Measurements from ENCODE around the gene NAA80.
A peak's percentile ranks its signal among the peaks of the same experiment; 100 is the strongest.

The NAA80 gene

DNA sequence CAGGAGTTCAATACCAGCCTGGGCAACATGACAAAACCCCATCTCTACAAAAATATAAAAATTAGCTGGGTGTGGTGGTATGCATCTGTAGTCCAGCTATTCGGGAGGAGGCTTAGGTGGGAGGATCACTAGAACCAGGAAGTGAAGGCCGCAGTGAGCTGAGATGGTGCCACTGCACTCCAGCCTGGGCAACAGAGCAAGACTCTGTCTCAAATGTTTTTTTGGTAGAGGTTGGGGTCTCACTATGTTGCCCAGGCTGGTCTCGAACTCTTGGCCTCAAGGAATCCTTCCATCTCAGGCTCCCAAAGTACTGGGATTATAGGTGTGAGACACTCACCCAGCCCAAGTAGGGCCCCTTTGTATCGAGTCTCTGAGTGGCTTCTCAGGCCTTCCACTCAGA lies 5.1 kb downstream of the NAA80 start:
- DNase-seq (ENCODE audit: extremely low spot score), result no peak
- ChIA-PET CTCF (no interaction called here), POLR2A (interaction anchor here (2.5 kb wide), 1 partner anchor 43 kb away, joined by 12 read pairs; no protein-coding TSS in a partner anchor)
- no peak for TF ChIP-seq CTBP1 (IDR thresholded peaks at IDR 0.05; ENCODE audit: borderline replicate concordance)
- TF ChIP-seq SP1 (IDR thresholded peaks at IDR 0.05), result no peak
- TF ChIP-seq ARNT (IDR thresholded peaks at IDR 0.05), result no peak
- TF ChIP-seq SUZ12 (IDR thresholded peaks at IDR 0.05), result no peak
- TF ChIP-seq FOXK2 (IDR thresholded peaks at IDR 0.05), result no peak
- no peak for TF ChIP-seq LEF1 (IDR thresholded peaks at IDR 0.05; ENCODE audit: borderline replicate concordance)
- TF ChIP-seq HDGF (IDR thresholded peaks at IDR 0.05; ENCODE audit: borderline replicate concordance), result no peak
- TF ChIP-seq L3MBTL2 (conservative IDR thresholded peaks at IDR 0.05), result no peak
- TF ChIP-seq TARDBP (IDR thresholded peaks at IDR 0.05), result no peak
- TF ChIP-seq FOXA1 (IDR thresholded peaks at IDR 0.05), result no peak
- TF ChIP-seq ZNF384 (IDR thresholded peaks at IDR 0.05), result no peak
- no peak for TF ChIP-seq NFRKB (IDR thresholded peaks at IDR 0.05)
- TF ChIP-seq BHLHE40 (IDR thresholded peaks at IDR 0.05; ENCODE audit: borderline replicate concordance), result no peak
- no peak for TF ChIP-seq FOXM1 (IDR thresholded peaks at IDR 0.05; ENCODE audit: borderline replicate concordance)
- TF ChIP-seq, protein P1, sequence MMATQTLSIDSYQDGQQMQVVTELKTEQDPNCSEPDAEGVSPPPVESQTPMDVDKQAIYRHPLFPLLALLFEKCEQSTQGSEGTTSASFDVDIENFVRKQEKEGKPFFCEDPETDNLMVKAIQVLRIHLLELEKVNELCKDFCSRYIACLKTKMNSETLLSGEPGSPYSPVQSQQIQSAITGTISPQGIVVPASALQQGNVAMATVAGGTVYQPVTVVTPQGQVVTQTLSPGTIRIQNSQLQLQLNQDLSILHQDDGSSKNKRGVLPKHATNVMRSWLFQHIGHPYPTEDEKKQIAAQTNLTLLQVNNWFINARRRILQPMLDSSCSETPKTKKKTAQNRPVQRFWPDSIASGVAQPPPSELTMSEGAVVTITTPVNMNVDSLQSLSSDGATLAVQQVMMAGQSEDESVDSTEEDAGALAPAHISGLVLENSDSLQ (IDR thresholded peaks at IDR 0.05), result no peak
- TF ChIP-seq ELF4 (IDR thresholded peaks at IDR 0.05), result no peak

DNA sequence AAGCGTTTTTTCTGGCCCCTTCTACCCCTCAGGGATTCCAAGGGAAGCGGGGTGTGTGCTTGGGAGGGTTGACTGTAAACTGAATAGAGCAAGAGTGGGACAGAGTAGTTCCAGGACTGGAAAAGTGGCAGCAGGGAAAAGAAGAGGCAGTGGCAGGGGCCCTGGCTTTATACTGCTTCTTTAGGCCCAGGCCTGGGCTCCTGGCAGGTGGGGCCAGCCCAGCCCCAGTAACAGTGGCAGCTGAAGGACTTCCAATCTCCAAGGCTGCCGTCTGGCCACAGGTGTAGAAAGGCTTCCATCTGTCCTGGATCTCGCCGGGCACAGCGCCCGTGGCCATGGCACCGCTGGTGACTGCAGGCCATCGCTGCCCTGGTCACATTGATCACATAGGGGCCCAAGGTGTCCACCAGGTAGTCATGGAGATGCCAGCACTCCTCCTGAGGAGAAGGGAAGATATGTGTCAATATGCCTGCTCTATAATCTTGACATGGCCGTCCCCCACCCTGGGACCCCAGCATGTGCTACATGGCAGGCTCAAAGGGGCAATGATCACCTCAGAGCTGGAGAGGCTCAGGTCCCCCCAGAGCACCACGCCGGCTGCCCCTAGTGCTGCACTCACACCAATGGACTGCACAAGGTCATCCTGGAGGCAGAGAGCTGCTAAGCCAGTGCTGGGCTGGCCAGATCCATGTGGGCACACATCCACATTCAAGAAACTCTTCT lies 6.0 kb downstream of the NAA80 start:
- ChIA-PET POLR2A (interaction anchor here (0.6 to 2.5 kb wide), 11 partner anchors 11 to 276 kb away, joined by 3 to 28 read pairs (median 4); partner anchors contain the start of genes HEMK1 and TUSC2), CTCF (no interaction called here)
- TF ChIP-seq ARNT (IDR thresholded peaks at IDR 0.05) (no peak), FOXM1 (IDR thresholded peaks at IDR 0.05; ENCODE audit: borderline replicate concordance) (no peak), HDGF (IDR thresholded peaks at IDR 0.05; ENCODE audit: borderline replicate concordance) (no peak), SP1 (IDR thresholded peaks at IDR 0.05) (no peak), ELF4 (IDR thresholded peaks at IDR 0.05) (no peak), LEF1 (IDR thresholded peaks at IDR 0.05; ENCODE audit: borderline replicate concordance) (no peak), FOXA1 (IDR thresholded peaks at IDR 0.05) (no peak), TARDBP (IDR thresholded peaks at IDR 0.05) (no peak), FOXK2 (IDR thresholded peaks at IDR 0.05) (no peak)
- DNase-seq (ENCODE audit: extremely low spot score), result no peak

DNA sequence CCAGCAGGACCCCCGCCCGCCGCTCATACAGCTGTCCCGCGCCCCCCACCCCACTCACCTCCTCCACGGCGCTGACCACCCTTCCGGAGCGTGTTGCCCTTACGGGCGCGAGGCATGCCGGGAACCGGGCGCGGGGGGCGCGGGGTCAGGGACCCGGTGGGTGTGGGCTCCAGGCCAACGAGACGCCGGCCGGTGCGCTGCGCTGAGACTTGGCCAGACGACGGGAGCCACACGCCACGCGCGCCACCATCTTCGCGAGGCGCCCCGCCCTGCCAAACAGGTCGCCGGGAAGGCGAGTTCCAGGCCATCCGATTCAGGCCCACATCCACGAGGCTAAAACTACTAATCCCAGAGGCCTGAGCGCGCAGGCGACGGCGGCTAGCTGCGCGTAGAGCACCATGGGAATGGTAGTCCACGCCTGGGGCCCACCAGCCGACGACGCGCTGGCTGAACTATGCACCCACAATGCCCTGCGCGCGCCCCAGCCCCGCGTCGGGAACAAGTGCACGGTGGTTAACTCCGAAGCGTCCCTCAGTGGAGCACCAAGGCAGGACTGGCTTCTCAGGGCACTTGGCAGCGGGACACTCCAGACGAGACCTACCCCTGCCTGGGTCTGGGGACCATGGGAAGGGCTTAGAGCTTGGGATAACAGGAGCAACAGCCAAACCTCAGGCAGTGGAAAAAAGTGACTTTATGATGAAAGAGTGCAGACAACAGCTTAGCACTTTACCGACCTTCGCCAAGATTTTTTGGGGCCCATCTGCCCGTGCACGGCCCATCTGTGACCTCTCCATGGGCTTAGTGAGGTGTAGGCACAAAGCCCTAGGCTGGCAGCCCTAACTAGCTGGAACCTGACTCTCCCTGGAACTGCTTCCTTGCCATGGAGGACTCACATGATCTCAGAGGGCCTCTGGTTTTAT lies 6.8 kb downstream of the NAA80 start, which contains the start of gene IFRD2:
Gene IFRD2, minus strand, starts transcription at position 271 of the 920 bp plus-strand sequence. Its CDS starts 155 bp downstream, at position 116.
- ChIA-PET POLR2A (interaction anchor here (0.6 to 2.5 kb wide), 17 partner anchors 8 to 363 kb away, joined by 3 to 28 read pairs (median 4); partner anchors contain the start of genes HEMK1, MON1A and TUSC2), CTCF (no interaction called here)
- peak; percentile 93 for DNase-seq (ENCODE audit: extremely low spot score)
- TF ChIP-seq L3MBTL2 (conservative IDR thresholded peaks at IDR 0.05), result peak; percentile 76
- TF ChIP-seq LEF1 (IDR thresholded peaks at IDR 0.05; ENCODE audit: borderline replicate concordance), result no peak
- TF ChIP-seq HDGF (IDR thresholded peaks at IDR 0.05; ENCODE audit: borderline replicate concordance), result 0 out of 2 replicates have a peak, but pooled peaks have one; percentile 2
- TF ChIP-seq ELF4 (IDR thresholded peaks at IDR 0.05), result peak; percentile 98
- TF ChIP-seq FOXA1 (IDR thresholded peaks at IDR 0.05), result no peak
- no peak for TF ChIP-seq BHLHE40 (IDR thresholded peaks at IDR 0.05; ENCODE audit: borderline replicate concordance)
- no peak; the same call in 1 of the 2 replicates for TF ChIP-seq SUZ12 (IDR thresholded peaks at IDR 0.05)
- no peak for TF ChIP-seq ARNT (IDR thresholded peaks at IDR 0.05)
- no peak for TF ChIP-seq CTBP1 (IDR thresholded peaks at IDR 0.05; ENCODE audit: borderline replicate concordance)

DNA sequence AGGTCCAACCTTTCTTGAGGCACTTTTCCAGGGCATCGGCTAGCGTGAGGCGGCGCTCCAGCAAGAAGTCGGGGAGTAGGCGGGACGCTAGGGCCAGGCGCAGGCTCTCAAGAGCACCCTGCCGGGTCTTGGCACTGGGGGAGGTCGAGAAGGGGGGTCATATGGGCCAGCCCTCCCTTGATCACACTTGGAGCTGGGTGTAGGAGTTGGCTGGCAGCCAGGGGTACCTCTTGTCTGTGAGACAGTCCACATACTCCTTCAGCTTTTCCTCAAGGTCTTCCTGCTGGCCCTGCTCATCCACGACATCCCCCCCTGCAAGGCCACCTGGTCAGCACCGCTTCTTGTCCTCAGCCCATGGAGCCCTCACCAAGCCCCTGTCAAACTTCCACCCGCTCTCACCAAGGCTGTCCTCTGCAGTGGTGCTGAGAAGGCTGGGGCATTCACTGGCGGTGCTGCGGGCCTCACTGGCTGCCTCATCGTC lies 9.0 kb downstream of the NAA80 start:
- ChIA-PET CTCF (no interaction called here), POLR2A (interaction anchor here (1.4 to 1.6 kb wide), 2 partner anchors 11 to 26 kb away, joined by 3 to 4 read pairs; partner anchors contain the start of gene LSMEM2)
- TF ChIP-seq L3MBTL2 (conservative IDR thresholded peaks at IDR 0.05) (no peak), SP1 (IDR thresholded peaks at IDR 0.05) (no peak), HDGF (IDR thresholded peaks at IDR 0.05; ENCODE audit: borderline replicate concordance) (no peak), FOXK2 (IDR thresholded peaks at IDR 0.05) (no peak), ELF4 (IDR thresholded peaks at IDR 0.05) (no peak), LEF1 (IDR thresholded peaks at IDR 0.05; ENCODE audit: borderline replicate concordance) (no peak), CTBP1 (IDR thresholded peaks at IDR 0.05; ENCODE audit: borderline replicate concordance) (no peak), ARNT (IDR thresholded peaks at IDR 0.05) (no peak), ZNF384 (IDR thresholded peaks at IDR 0.05) (no peak), BHLHE40 (IDR thresholded peaks at IDR 0.05; ENCODE audit: borderline replicate concordance) (no peak), TARDBP (IDR thresholded peaks at IDR 0.05) (no peak), SUZ12 (IDR thresholded peaks at IDR 0.05) (no peak), FOXA1 (IDR thresholded peaks at IDR 0.05) (no peak), NFRKB (IDR thresholded peaks at IDR 0.05) (no peak)
- TF ChIP-seq, protein P1 (IDR thresholded peaks at IDR 0.05), result no peak
- DNase-seq (ENCODE audit: extremely low spot score), result no peak

DNA sequence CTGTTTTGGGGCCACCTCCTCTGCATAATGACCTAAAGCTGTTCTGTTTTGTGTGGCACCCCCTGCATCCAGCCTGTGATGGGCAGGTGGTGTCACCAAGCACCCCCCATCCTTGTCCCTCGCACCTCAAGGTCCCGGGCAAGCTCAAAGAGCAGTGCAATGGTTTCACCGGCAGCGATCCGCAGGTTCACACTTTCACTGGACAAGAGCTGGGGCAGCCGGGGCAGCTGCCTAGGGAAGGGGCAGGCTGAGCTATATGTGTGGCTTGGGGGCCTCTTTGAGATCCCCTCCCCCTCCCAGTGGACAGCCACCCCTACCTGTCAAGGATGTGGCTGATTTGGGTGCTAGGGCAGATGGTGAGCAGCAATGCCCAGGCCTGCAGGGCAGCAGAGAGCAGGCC lies 10.1 kb downstream of the NAA80 start:
- TF ChIP-seq SP1 (IDR thresholded peaks at IDR 0.05) (no peak), NFRKB (IDR thresholded peaks at IDR 0.05) (no peak), FOXA1 (IDR thresholded peaks at IDR 0.05) (no peak), ZNF384 (IDR thresholded peaks at IDR 0.05) (no peak), TARDBP (IDR thresholded peaks at IDR 0.05) (no peak), FOXK2 (IDR thresholded peaks at IDR 0.05) (no peak), FOXM1 (IDR thresholded peaks at IDR 0.05; ENCODE audit: borderline replicate concordance) (no peak), LEF1 (IDR thresholded peaks at IDR 0.05; ENCODE audit: borderline replicate concordance) (no peak), SUZ12 (IDR thresholded peaks at IDR 0.05) (no peak), BHLHE40 (IDR thresholded peaks at IDR 0.05; ENCODE audit: borderline replicate concordance) (no peak), HDGF (IDR thresholded peaks at IDR 0.05; ENCODE audit: borderline replicate concordance) (no peak), ARNT (IDR thresholded peaks at IDR 0.05) (no peak), ELF4 (IDR thresholded peaks at IDR 0.05) (no peak), L3MBTL2 (conservative IDR thresholded peaks at IDR 0.05) (no peak)
- TF ChIP-seq, protein P1 (IDR thresholded peaks at IDR 0.05), result no peak
- no peak for DNase-seq (ENCODE audit: extremely low spot score)
- POLR2A ChIA-PET, result interaction anchor here (0.8 to 1.6 kb wide), 4 partner anchors 10 to 48 kb away, joined by 3 to 4 read pairs (median 4); partner anchors contain the start of gene LSMEM2
- CTCF ChIA-PET, result no interaction called here
